WTC11 (cell line): ENCODE measurements around the gene MORN1. TPM values are rescaled to one million over a fixed set of nuclear protein-coding genes. Genes with fewer than 3 reads are reported as not detected.

Experiments used
- AFF4 ChIP-seq: sonication (generic); formaldehyde crosslinking; IDR thresholded peaks from 2 replicates; pipeline ENCODE4 v1.8.1; 2023; ENCODE audit warnings: mild to moderate bottlenecking, missing genetic modification reagents, borderline replicate concordance
- ATF6 ChIP-seq: sonication (generic); formaldehyde crosslinking; IDR thresholded peaks from 2 replicates; pipeline ENCODE4 v1.8.1; 2023; ENCODE audit warnings: mild to moderate bottlenecking, missing genetic modification reagents
- CBFB ChIP-seq: sonication (generic); formaldehyde crosslinking; IDR thresholded peaks from 2 replicates; pipeline ENCODE4 v1.8.1; 2022; ENCODE audit warnings: mild to moderate bottlenecking, low read depth, missing genetic modification reagents
- CTCF ChIP-seq: fragments of 200-600 bp; IDR thresholded peaks from 2 replicates; pipeline ENCODE4 v1.8.0; 2022; ENCODE audit warnings: antibody characterized with exemption
- E2F4 ChIP-seq: sonication (generic); formaldehyde crosslinking; IDR thresholded peaks from 2 replicates; pipeline ENCODE4 v1.8.1; 2022; ENCODE audit warnings: low read depth, mild to moderate bottlenecking, moderate library complexity, missing genetic modification reagents, borderline replicate concordance
- E2F5 ChIP-seq: sonication (generic); formaldehyde crosslinking; IDR thresholded peaks from 2 replicates; pipeline ENCODE4 v1.8.1; 2022; ENCODE audit warnings: mild to moderate bottlenecking, moderate library complexity, missing genetic modification reagents
- FOXK1 ChIP-seq: sonication (generic); formaldehyde crosslinking; IDR thresholded peaks from 2 replicates; pipeline ENCODE4 v1.8.0; 2022; ENCODE audit warnings: mild to moderate bottlenecking, moderate library complexity, missing genetic modification reagents
- FOXP1 ChIP-seq: sonication (generic); formaldehyde crosslinking; IDR thresholded peaks from 2 replicates; pipeline ENCODE4 v1.8.0; 2022; ENCODE audit warnings: missing genetic modification reagents, mild to moderate bottlenecking, moderate library complexity, borderline replicate concordance
- FOXP4 ChIP-seq: sonication (generic); formaldehyde crosslinking; IDR thresholded peaks from 2 replicates; pipeline ENCODE4 v1.8.0; 2022; ENCODE audit warnings: mild to moderate bottlenecking, missing genetic modification reagents
- GABPB1 ChIP-seq: sonication (generic); formaldehyde crosslinking; IDR thresholded peaks from 2 replicates; pipeline ENCODE4 v1.8.1; 2023; ENCODE audit warnings: mild to moderate bottlenecking, missing genetic modification reagents
- NFATC4 ChIP-seq: fragments of 250-450 bp; sonication (Bioruptor Pico); IDR thresholded peaks from 2 replicates; pipeline ENCODE4 v1.9.0; 2021; ENCODE audit warnings: mild to moderate bottlenecking
- SP1 ChIP-seq: sonication (generic); formaldehyde crosslinking; conservative IDR thresholded peaks from 2 replicates; pipeline ENCODE4 v1.8.1; 2022; ENCODE audit warnings: missing genetic modification reagents
- TEAD4 ChIP-seq: sonication (generic); formaldehyde crosslinking; IDR thresholded peaks from 2 replicates; pipeline ENCODE4 v1.8.0; 2022; ENCODE audit warnings: mild to moderate bottlenecking, missing genetic modification reagents
- ZBTB43 ChIP-seq: sonication (generic); formaldehyde crosslinking; IDR thresholded peaks from 2 replicates; pipeline ENCODE4 v1.8.1; 2023; ENCODE audit warnings: mild to moderate bottlenecking, missing genetic modification reagents
- ZNF512 ChIP-seq: sonication (generic); formaldehyde crosslinking; IDR thresholded peaks from 2 replicates; pipeline ENCODE4 v1.8.1; 2022; ENCODE audit warnings: missing genetic modification reagents, borderline replicate concordance
- total RNA-seq: library from RNA; stranded (reverse); gene quantifications from 3 replicates; pipeline ENCODE4 v1.2.3, GENCODE V29; 2021

MORN1 gene
- total RNA-seq, 1 experiment from 2014 or later, result 14.5 TPM

- TF ChIP-seq ATF6 (CRISPR knock-in tag), result no peak
- TF ChIP-seq FOXP4, result peak; percentile 86
- TF ChIP-seq GABPB1 (CRISPR knock-in tag), result no peak
- 0 out of 2 replicates have a peak, but pooled peaks have one; percentile 52 for TF ChIP-seq FOXP1 (CRISPR knock-in tag)
- TF ChIP-seq CTCF, result no peak
- peak; percentile 89; the same call in 1 of the 2 replicates for TF ChIP-seq FOXK1 (CRISPR knock-in tag)
- no peak for TF ChIP-seq NFATC4 (CRISPR knock-in tag)
- peak; percentile 32; the same call in 1 of the 2 replicates for TF ChIP-seq AFF4 (CRISPR knock-in tag)
- TF ChIP-seq SP1 (CRISPR knock-in tag), result peak; percentile 90
- TF ChIP-seq ZBTB43, result peak; percentile 24; the same call in 1 of the 2 replicates
- peak; percentile 84; the same call in 1 of the 2 replicates for TF ChIP-seq TEAD4
- TF ChIP-seq CBFB (CRISPR knock-in tag), result peak; percentile 73; the same call in 1 of the 2 replicates
- TF ChIP-seq ZNF512 (CRISPR knock-in tag), result no peak
- TF ChIP-seq E2F5 (CRISPR knock-in tag), result peak; percentile 78
- no peak for TF ChIP-seq E2F4 (CRISPR knock-in tag)
Measured at GRCh38 chr1:2279210-2279639, 112.1 kb downstream of the MORN1 start (continued).
